H9 (cell line): ENCODE data around the gene KCNMB2. TPM values are rescaled to one million over a fixed set of nuclear protein-coding genes. Genes with fewer than 3 reads are reported as not detected.

ENCODE experiments used
- DNase-seq: peaks from one replicate; pipeline ENCODE4 v3.0.0-alpha.2; 2017
- H2AFZ ChIP-seq: one replicate; pipeline ENCODE4 v1.6.1; 2013; ENCODE audit warnings: mild to moderate bottlenecking, low read length, control low read depth, moderate library complexity
- H2AK5ac ChIP-seq: 2 replicates; pipeline ENCODE4 v1.6.1; 2013; ENCODE audit warnings: low read length, control low read depth, mixed read lengths; ENCODE audit not compliant: insufficient read length
- H2BK120ac ChIP-seq: one replicate; pipeline ENCODE4 v1.6.1; 2013; ENCODE audit warnings: low read depth, mild to moderate bottlenecking, low read length, control low read depth, inconsistent platforms; ENCODE audit not compliant: poor library complexity, severe bottlenecking
- H2BK12ac ChIP-seq: 2 replicates; pipeline ENCODE4 v1.6.1; 2013; ENCODE audit warnings: low read length, control low read depth, mixed read lengths, low read depth; ENCODE audit not compliant: insufficient read length
- H2BK15ac ChIP-seq: 2 replicates; pipeline ENCODE4 v1.6.1; 2013; ENCODE audit warnings: low read depth, low read length, control low read depth
- H2BK20ac ChIP-seq: one replicate; pipeline ENCODE4 v1.6.1; 2013; ENCODE audit warnings: low read depth, mild to moderate bottlenecking, low read length, control low read depth, inconsistent platforms; ENCODE audit not compliant: poor library complexity, severe bottlenecking
- H2BK5ac ChIP-seq: 2 replicates; pipeline ENCODE4 v1.6.1; 2013; ENCODE audit warnings: low read length, control low read depth, mixed read lengths; ENCODE audit not compliant: insufficient read length
- H3K14ac ChIP-seq: 2 replicates; pipeline ENCODE4 v1.6.1; 2013; ENCODE audit warnings: low read length, control low read depth; ENCODE audit not compliant: insufficient read depth
- H3K18ac ChIP-seq: 2 replicates; pipeline ENCODE4 v1.6.1; 2013; ENCODE audit warnings: low read depth, mild to moderate bottlenecking, mixed read lengths, low read length, control low read depth; ENCODE audit not compliant: insufficient read length
- H3K23ac ChIP-seq: 2 replicates; pipeline ENCODE4 v1.6.1; 2013; ENCODE audit warnings: low read length, control low read depth, mixed read lengths, low read depth; ENCODE audit not compliant: insufficient read length
- H3K23me2 ChIP-seq: 2 replicates; pipeline ENCODE4 v1.6.1; 2013; ENCODE audit warnings: low read depth, mild to moderate bottlenecking, mixed read lengths, low read length, control low read depth; ENCODE audit not compliant: insufficient read length, poor library complexity, severe bottlenecking
- H3K27ac ChIP-seq: 2 replicates; pipeline ENCODE4 v1.5.1; 2013; ENCODE audit warnings: low read length, control low read depth, mixed read lengths, low read depth; ENCODE audit not compliant: insufficient read length
- H3K27me3 ChIP-seq: 2 replicates; pipeline ENCODE4 v1.6.1; 2013; ENCODE audit warnings: low read length, control low read depth, inconsistent platforms; ENCODE audit not compliant: insufficient read depth
- H3K4ac ChIP-seq: 2 replicates; pipeline ENCODE4 v1.6.1; 2013; ENCODE audit warnings: low read depth, mild to moderate bottlenecking, control low read depth, inconsistent platforms, low read length, moderate library complexity
- H3K4me1 ChIP-seq: 2 replicates; pipeline ENCODE4 v1.6.1; 2013; ENCODE audit warnings: low read length, control low read depth, inconsistent platforms; ENCODE audit not compliant: insufficient read depth
- H3K4me2 ChIP-seq: 2 replicates; pipeline ENCODE4 v1.6.1; 2013; ENCODE audit warnings: low read length, control low read depth, mixed read lengths; ENCODE audit not compliant: insufficient read length, insufficient read depth
- H3K56ac ChIP-seq: 2 replicates; pipeline ENCODE4 v1.6.1; 2013; ENCODE audit warnings: low read depth, mild to moderate bottlenecking, mixed read lengths, low read length, control low read depth; ENCODE audit not compliant: insufficient read length
- H3K79me1 ChIP-seq: 2 replicates; pipeline ENCODE4 v1.6.1; 2013; ENCODE audit warnings: low read depth, mild to moderate bottlenecking, moderate library complexity, low read length, control low read depth, inconsistent platforms; ENCODE audit not compliant: insufficient read depth, poor library complexity, severe bottlenecking
- H3K79me2 ChIP-seq: 2 replicates; pipeline ENCODE4 v1.6.1; 2013; ENCODE audit warnings: low read length, control low read depth, inconsistent platforms; ENCODE audit not compliant: insufficient read depth
- H3K9ac ChIP-seq: 2 replicates; pipeline ENCODE4 v1.6.1; 2013; ENCODE audit warnings: low read length, control low read depth, mixed read lengths; ENCODE audit not compliant: insufficient read length; ENCODE audit errors: extremely low read depth
- H3K9me3 ChIP-seq: one replicate; pipeline ENCODE4 v1.6.1; 2013; ENCODE audit warnings: low read depth, low read length, inconsistent platforms; ENCODE audit not compliant: control insufficient read depth
- H3T11ph ChIP-seq: one replicate; pipeline ENCODE4 v1.6.1; 2013; ENCODE audit warnings: mild to moderate bottlenecking, low read length, control low read depth, inconsistent platforms
- H4K20me1 ChIP-seq: one replicate; pipeline ENCODE4 v1.6.1; 2013; ENCODE audit not compliant: control insufficient read depth, insufficient read length, insufficient read depth
- H4K5ac ChIP-seq: 2 replicates; pipeline ENCODE4 v1.6.1; 2013; ENCODE audit warnings: low read depth, mild to moderate bottlenecking, mixed read lengths, low read length, control low read depth; ENCODE audit not compliant: insufficient read length
- H4K8ac ChIP-seq: replicated peaks from 2 replicates; pipeline ENCODE4 v1.6.1; 2013; ENCODE audit warnings: low read length, control low read depth, mixed read lengths, low read depth; ENCODE audit not compliant: insufficient read length
- H4K91ac ChIP-seq: 2 replicates; pipeline ENCODE4 v1.6.1; 2013; ENCODE audit warnings: low read depth, mild to moderate bottlenecking, moderate library complexity, mixed read lengths, low read length, control low read depth; ENCODE audit not compliant: insufficient read length
- H3K27ac Mint-ChIP-seq, 3 experiments: 2 replicates in 2 of 3; 3 replicates in 1 of 3; pipeline ENCODE4 v1.8.0; 2020 to 2021; ENCODE audit warnings: mixed read lengths in 3 of 3, mild to moderate bottlenecking in 1 of 3, moderate library complexity in 1 of 3
- H3K27me3 Mint-ChIP-seq: 2 replicates; pipeline ENCODE4 v1.8.0; 2021; ENCODE audit warnings: low read depth, mild to moderate bottlenecking, moderate library complexity, mixed read lengths
- H3K36me3 Mint-ChIP-seq, 3 experiments: 2 replicates in 2 of 3; 3 replicates in 1 of 3; pipeline ENCODE4 v1.8.0; 2020 to 2021; ENCODE audit warnings: low read depth in 3 of 3, mixed read lengths in 3 of 3; ENCODE audit not compliant: insufficient read depth in 1 of 3
- H3K4me1 Mint-ChIP-seq, 2 experiments: 2 replicates each; pipeline ENCODE4 v1.8.0; 2020; ENCODE audit warnings: mixed read lengths in 2 of 2
- H3K4me3 Mint-ChIP-seq, 2 experiments: 2 replicates in 1 of 2; 3 replicates in 1 of 2; pipeline ENCODE4 v1.8.0; 2020 to 2021; ENCODE audit warnings: mild to moderate bottlenecking in 2 of 2, mixed read lengths in 2 of 2, moderate library complexity in 1 of 2
- H3K9me3 Mint-ChIP-seq, 2 experiments: 2 replicates in 1 of 2; 3 replicates in 1 of 2; pipeline ENCODE4 v1.8.0; 2020; ENCODE audit warnings: mild to moderate bottlenecking in 2 of 2, mixed read lengths in 2 of 2, moderate library complexity in 1 of 2
- CTCF ChIP-seq: fragments of 200-600 bp; sonication (generic); conservative IDR thresholded peaks from 3 replicates; pipeline ENCODE4 v1.8.0; 2021; ENCODE audit warnings: antibody characterized with exemption, mild to moderate bottlenecking
- WGBS: extraction: QIAGEN DNeasy Blood & Tissue Kit; methylation state at CpG from one replicate; pipeline ENCODE4 v1.1.7; 2013; ENCODE audit warnings: missing lambda C conversion rate, low lambda C conversion rate, mixed read lengths; ENCODE audit not compliant: insufficient read length; ENCODE audit errors: extremely low coverage; 5-methylcytosine and 5-hydroxymethylcytosine counted together
- total RNA-seq: library from RNA; stranded (reverse); gene quantifications from 2 replicates; pipeline ENCODE4 v1.2.1, GENCODE V29; 2021

Gene KCNMB2
- total RNA-seq, 1 experiment from 2014 or later = not detected

GRCh38 chr3:178845420-178846118, 309.3 kb downstream of the KCNMB2 start:
- Histone ChIP-seq H3K27me3 (no peaks in the 10 kb centered on the region; the same call in 1 of the 2 replicates), H2BK120ac (no peak overlapping the region), H3K4ac (no peak overlapping the region), H3T11ph (no peak overlapping the region), H3K79me2 (no peaks in the 10 kb centered on the region), H3K23me2 (no peaks in the 10 kb centered on the region), H4K5ac (no peak overlapping the region), H3K14ac (no peak overlapping the region), H2BK12ac (no peak overlapping the region), H3K56ac (no peak overlapping the region), H3K23ac (no peak overlapping the region), H3K79me1 (no peaks in the 10 kb centered on the region), H4K20me1 (no peaks in the 10 kb centered on the region), H3K18ac (no peak overlapping the region), H2BK15ac (no peak overlapping the region), H3K9me3 (no peaks in the 10 kb centered on the region), H4K8ac (no peak overlapping the region), H2AFZ (no peak overlapping the region), H4K91ac (no peak overlapping the region), H3K27ac (no peak overlapping the region), H3K4me1 (no peaks in the 10 kb centered on the region), H2AK5ac (no peak overlapping the region), H2BK20ac (no peak overlapping the region), H3K4me2 (no peak overlapping the region), H2BK5ac (no peak overlapping the region), H3K9ac (no peak overlapping the region)
- Mint-ChIP-seq H3K9me3 (peaks cover 6 to 7% of the 10 kb centered on the region in 2 experiments; a peak in 3 of 5 replicates), H3K27ac (no peak overlapping the region), H3K36me3 (peaks cover 6 to 8% (median 7%) of the 10 kb centered on the region in 3 experiments; a peak in 6 of 7 replicates), H3K4me3 (no peak overlapping the region), H3K27me3 (no peaks in the 10 kb centered on the region), H3K4me1 (peaks cover 7 to 11% of the 10 kb centered on the region in 2 experiments)
- 100% methylated on average over 1 of the region's 3 CpGs for WGBS
- DNase-seq = no peak
- no peak for TF ChIP-seq CTCF
